8988T (cell line): ENCODE measurements around the gene UTP14C.
"Not testable (repeated sequence)": the region's sequence is repeated elsewhere in the genome, so short reads cannot be mapped to it uniquely, and the experiment has no call there.

ENCODE experiments used
- DNase-seq: peaks from one replicate; pipeline ENCODE4 v3.0.0; 2011

UTP14C gene

DNA sequence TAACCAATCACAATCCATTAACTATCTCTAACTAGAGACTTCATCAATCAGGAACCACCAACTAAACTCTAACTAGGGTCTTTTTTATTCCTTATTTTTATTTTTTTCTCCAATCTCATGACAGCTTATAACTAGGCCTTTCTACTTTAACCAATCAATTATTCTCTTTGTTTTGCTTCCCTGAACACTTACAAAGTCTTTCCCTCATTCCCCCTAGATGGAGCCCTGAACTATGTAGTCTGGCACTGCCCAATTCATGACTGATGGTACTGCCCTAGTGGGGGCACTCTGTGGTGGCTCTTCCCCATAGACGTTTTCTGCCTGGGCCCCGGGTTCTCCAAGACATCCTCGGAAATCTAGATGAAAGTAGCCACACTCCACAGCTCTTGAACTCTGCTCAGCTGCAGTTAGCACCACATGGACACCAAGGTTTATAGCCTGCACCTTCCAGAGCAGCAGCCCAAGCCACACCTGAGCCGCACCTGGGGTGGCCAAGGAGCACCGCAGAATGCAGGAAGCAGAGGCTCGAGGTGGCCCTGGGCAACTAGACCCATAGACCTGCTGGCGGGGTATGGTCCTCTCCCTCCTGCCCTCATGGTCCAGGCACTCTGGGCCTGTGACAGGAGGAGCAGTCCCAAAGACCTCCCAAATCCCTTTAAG lies 19.9 kb upstream of the UTP14C start:
- DNase-seq = peak; percentile 35

DNA sequence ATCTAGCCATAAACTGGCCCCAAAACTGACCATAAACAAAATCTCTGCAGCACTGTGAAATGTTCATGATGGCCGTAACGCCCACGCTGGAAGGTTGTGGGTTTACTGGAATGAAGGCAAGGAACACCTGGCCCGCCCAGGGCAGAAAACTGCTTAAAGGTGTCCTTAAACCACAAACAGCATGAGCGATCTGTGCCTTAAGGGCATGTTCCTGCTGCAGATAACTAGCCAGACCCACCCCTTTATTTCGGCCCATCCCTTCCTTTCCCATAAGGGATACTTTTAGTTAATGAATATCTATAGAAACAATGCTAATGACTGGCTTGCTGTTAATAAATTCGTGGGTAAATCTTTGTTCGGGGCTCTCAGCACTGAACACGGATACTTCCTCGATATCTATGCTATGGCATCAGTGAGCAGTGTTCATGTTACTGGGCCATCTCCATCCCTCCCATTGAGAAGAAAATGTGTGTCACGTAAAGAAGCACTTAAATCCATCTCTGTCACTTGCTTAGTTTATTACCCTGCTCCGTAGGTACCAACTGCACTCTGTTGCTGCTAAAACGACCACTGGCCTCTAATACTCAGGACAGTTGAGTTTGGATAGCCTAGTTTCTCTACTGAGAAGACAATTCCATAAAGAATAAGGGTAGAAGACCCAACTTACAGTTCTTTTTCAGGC lies 18.5 kb upstream of the UTP14C start:
- DNase-seq = no peak

DNA sequence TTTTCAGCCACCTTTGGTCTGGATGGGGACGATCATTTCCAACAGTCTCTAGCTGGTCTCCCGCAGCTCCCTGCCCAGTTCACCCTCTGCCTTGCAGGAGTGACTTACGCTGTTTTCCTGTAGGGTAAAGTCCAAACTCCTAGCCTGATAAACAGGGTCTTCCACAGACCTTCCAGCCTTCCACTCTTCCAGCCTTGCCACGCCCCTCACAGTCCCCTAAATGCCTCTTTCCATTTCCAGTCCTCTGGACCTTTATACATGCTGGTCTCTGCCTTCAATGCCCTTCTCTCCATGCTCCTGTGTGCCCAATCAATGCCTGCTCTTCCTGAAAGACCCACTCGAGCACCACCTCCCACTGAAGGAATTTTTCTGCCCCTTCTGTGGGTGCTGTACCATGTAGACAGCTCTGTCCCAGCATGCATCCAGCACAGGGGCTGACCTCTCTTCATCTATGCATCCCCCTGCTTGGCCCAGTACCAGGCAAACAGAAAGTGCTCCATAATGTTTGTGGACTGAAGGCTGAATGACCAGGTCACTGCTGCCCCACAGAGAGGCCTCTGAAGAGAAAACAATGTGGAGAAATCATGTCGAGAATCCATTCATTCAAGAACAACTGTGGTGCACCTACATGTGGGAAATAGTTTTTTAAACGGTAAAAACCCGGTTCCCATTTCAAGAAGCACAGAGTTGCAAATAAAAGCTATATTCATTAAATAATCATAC lies 17.8 kb upstream of the UTP14C start:
- DNase-seq = no peak

DNA sequence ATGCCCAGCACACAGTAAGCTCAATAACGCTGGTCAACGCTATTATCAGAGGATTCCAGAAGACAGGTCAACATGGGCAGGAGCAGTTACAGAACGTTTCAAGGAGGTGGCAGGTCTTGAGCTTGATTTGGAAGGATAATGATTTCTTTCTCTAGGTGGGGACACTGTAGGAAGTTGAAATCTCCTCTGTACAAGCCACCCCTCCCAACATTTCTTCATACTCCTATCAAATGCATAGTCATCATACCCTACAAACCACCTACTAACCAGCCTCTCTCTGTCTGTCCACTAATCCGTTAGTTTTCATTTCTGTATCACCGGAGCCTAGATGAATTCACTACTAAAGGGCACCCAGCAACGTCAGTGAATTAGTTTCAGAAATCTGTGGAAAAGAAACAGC lies 14.5 kb upstream of the UTP14C start:
- no peak for DNase-seq

DNA sequence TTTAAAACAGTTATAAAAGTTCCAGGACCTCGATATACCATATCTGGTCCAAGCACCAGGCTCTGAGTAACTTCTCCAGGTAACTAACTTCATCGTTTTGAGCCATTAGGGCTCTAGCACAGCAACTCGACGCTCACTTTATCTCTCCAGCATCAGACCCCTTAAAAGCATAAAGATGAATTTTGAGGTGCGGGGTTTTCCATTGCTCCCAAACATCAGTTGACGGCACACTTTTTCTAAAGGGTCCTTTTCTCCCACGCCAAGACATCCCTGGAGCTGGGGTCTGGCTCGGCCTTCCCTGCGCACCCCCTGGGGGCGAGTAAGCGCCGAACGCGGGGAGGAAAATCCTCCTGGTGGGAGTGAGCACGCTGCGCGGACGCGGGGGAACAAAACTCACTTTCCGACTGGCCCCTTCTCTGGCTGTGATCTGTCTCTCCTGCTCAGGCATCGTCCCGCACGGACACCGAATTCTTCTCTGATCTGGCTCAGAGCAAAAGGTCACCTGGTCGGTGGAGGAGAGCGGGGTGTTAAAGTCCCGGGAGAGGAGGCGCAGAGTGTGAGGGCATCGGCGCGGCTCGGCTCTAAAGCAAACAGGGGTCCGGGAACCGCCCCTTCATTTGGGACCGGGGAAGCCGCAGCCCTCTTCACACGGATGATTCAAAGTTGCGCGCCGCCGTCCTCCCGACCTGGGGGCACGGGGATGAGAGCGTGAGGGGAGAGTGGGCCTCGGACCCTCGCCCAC lies 13.4 kb upstream of the UTP14C start, which contains the start of gene ATP7B:
Gene ATP7B (minus strand): TSS at position 561 of the 742 bp plus-strand sequence. CDS start 113 bp downstream, at position 448.
- DNase-seq = peak; percentile 41

DNA sequence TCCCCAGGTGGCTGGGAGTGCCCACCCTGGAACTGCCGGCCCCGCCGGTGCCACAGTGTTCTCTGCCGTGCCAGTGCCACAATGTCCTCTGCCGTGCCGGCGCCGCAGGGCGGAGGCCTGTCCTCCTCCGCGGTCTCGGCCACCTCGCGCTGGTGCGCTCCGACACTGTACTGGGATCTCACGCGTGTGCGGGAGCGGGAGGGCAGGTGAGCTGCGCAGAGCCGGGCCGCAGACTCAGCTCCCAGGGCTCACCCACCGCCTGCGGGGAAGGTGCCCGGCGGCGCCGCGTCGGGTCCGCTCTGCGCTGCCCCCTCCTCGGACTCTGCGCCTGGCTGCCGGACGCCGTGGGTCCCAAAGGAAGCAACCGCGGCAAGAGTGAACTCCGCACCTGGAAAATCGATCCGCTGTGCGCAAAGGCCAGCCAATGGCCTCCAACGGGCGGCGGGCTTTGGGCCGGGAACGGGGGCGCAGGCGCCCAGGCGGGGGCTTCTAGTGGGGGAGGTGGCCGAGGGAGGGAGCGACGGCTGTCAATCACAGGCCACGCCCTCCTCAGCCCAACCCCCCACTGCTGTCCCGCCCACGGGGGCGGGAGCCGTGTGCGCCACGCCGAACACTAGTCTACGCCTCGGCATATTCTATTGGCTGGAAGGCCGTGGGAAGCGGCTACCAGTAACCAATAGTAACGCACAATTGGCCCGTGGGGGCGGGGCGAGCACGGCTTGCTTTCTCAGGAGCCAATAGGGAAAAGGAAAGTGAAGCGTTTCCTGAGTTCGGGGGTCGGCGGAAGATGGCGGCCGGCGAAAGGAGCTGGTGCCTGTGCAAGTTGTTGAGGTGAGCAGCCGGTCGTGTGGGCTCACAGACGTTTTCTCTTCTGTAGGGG lies 12.6 kb upstream of the UTP14C start, which contains the start of gene ALG11:
Gene ALG11 (plus strand): TSS at position 767 of the 880 bp plus-strand sequence. CDS start 21 bp downstream, at position 788.
- DNase-seq = peak; percentile 74

DNA sequence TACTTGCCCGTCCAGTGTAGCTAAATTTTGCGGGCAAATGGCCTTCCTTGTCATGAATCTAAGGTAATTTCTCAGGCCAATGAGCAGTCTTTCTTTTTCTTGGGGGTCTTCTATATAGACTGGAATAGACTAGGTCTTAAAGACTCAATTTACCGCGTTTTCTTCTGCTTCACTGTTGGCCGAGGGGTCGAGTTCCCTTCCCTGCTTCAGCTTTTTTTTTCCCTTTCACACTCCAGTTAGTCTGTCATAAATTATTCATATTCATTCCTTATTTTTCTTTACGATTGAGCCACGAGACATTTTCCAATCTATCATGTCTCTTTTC lies 12.0 kb upstream of the UTP14C start:
- DNase-seq = no peak

DNA sequence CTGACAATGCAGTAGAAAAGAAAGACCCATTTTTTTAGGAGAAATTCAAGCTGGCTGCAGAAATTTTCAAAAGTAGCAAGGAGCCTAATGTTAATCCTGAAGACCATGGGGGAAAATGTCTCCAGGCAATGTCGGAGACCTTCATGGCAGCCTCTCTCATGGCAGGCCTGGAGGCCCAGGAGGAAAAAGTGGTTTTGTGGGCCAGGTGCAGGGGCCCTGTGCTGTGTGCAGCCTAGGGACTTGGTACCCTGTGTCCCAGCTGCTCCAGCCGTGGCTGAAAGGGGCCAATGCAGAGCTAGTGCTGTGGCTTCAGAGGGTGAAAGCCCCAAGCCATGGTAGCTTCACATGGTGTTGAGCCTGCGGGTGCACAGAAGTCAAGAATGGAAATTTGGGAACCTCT lies 8.2 kb upstream of the UTP14C start:
- no peak for DNase-seq

DNA sequence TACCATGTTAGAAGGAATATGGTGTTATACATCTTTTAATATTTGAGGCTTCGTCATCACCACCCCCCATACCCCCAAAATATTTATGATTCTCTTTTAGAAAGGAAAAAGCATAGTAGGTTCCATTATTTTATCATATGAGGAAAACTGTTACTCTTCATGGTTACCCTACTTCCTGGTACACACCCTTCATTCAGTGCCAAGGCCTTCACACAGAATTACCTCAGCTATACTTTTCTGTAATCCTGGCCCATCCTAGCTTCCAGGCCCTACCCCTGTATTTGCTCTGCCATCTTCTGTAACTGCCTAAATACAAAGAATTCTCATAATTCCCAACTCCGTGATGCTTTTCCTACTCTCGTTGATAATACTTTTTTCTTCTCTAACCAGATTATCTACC lies 4.3 kb upstream of the UTP14C start:
- DNase-seq = no peak

DNA sequence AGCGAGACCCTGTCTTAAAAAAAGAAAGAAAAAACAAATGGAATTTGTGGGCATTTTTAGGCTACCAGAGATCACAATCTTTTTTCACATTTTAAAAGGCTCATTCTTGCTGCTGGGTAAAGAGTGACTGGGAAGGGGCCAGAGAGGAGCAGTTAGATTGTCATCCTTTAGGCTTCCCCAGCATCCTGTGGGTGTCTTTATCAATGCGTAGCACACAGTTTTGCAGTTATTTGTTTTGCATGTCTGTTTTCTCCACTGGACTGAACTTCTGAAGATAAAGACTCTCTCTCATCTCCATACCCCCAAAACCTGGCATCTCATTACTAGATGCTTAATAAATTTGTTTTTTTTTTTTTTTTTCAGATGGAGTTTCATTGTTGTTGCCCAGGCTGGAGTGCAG lies 2.1 kb upstream of the UTP14C start:
- DNase-seq = no peak

DNA sequence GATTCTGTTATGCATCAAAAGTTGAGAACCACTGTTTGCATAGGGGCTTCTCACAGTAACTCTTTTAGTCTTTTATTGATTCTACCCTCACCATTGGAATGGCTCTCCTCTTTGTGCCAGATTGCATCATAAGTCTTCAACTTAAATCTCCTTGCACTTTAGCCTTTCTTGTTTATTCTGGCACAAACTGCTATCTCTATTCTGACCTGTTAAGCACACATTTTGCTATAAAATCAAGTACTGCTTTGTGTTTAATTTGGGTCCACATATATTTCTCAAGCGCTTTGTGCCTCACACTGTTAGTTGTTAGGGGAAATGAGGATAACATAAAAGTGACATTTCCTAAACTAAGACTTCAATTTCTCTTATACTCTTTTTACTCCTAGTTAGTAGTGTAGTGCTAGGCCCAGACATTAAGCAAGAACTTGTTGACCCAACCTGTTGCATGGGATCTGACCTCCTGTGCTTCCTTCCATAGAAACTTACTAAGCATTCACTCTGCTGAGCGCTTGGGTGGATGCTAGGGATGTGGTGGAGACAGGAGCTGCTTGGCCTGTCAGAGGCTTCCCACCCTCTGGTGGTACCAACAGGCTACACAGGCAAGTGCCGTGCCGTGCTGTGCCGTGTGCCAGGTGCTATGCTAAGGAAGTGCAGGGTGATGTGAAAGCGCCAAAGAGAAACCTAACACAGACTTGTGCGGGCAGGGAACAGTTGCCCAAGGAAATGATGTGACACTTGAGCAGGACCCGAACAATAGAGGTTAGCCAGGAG lies 1.2 kb downstream of the UTP14C start:
- DNase-seq = no peak

DNA sequence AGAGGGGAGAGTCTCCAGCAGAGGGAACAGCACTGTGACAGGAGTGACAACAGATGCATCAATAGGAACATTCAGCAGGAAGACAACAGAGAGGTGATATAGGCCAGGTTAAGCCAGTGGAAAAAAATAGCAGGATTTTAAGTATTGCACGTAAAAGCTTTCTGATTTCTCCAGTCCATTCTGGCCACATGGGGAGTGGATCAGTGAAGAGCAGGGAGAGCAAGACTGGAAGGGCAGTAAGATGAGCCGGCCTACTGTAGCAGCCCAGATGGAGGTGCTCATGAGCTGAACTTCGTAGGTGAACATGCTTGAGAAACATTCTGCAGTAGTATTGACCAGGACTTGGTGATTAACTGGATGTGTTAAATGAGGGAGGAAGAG lies 1.7 kb downstream of the UTP14C start:
- DNase-seq = no peak

DNA sequence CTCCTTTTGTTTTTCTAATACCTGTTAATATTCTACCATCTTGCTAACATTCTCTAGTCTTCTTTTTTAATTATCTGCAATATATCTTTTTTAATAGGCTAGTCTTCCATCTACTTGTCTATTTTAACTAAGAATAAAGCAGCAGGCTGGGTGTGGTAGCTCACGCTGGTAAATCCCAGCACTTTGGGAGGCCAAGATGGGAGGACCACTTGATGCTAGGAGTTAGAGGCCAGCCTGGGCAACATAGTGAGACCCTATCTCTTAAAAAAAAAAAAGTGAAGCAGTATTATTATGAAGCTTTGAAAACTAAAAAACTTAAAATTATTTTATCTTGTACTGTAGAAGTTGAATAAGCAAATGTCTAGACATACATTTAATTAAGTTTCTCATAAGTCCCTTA lies 3.3 kb downstream of the UTP14C start:
- DNase-seq = no peak

DNA sequence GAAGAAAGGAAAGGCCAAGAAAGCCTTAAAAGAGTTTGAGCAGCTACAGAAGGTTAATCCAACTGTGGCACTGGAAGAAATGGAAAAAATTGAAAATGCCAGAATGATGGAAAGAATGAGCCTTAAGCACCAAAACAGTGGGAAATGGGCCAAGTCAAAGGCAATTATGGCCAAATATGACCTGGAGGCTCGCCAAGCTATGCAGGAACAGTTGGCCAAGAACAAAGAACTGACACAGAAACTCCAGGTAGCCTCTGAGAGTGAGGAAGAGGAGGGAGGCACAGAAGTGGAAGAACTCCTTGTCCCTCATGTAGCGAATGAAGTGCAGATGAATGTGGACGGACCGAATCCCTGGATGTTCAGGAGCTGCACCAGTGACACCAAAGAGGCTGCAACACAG lies 5.1 kb downstream of the UTP14C start:
- no peak for DNase-seq

DNA sequence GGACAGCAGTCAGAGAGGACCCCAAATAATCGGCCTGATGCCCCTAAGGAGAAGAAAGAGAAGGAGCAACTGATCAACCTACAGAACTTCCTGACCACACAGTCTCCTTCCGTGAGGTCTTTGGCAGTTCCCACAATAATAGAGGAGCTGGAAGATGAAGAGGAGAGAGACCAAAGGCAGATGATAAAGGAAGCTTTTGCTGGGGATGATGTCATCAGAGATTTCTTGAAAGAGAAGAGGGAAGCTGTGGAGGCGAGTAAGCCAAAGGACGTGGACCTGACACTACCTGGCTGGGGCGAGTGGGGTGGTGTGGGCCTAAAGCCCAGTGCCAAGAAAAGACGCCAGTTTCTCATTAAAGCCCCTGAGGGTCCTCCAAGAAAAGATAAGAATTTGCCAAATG lies 5.9 kb downstream of the UTP14C start:
- not testable (repeated sequence) for DNase-seq

DNA sequence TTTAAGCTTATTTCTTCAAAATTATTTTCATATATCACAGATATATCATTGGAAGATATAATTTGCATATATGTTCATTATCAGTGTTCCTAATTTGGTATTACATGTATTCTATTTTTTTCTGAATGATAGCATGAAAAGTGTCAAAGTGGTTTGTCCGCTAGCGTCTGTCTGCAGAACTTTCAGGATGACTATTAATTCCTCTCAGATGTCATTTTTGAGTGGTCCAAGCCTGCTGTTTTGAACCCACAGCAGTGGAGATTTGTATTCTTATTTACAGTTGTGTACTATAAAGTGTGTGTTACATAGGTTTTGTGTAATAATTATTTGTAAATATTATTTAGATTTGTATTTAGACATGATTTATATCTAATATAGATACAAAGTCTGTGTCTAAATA lies 8.5 kb downstream of the UTP14C start:
- DNase-seq = no peak

DNA sequence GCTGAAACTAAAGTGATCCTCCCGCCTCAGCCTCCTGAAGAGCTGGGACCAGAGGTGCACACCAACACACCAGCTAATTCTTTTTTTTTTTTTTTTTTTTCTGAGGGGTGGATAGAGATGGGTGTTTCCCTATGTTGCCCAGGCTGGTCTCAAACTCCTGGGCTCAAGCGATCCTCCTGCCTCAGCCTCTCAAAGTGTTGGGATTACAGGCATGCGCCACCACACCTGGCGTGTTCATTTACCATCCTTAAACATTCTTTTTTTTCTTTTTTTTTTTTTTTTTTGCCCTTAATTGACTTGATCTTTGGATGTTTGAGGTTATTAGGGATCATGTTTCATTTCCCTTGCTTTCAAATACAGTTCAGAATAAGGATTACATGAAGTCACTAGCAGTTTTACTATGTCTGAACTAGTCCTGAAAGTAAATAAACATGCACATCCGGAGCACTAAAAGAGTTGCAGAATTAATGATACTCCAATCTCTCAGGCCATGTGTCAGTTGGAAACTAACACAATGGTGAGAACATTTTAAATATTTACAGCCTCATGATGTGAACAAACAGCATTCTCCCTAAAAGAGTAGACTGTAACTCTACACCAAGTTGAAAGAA lies 10.2 kb downstream of the UTP14C start:
- DNase-seq = no peak

DNA sequence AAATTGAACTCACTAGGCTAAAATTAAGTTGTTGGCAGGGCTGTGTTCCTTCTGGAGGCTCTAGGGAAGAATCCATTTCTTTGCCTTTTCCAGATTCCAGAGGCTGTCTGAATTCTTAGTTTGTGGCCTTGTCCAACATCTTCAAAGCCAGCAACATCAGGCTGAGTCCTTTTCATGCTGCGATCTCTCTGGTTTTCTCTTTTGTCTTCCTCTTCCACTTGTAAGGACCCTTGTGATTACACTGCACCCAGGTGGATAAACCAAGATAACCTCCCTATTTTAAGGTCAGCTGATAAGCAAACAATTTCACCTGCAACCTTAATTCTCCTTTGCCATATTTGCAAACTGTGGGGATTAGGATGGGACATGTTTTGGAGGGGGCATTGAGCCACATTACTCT lies 11.5 kb downstream of the UTP14C start:
- DNase-seq = no peak

DNA sequence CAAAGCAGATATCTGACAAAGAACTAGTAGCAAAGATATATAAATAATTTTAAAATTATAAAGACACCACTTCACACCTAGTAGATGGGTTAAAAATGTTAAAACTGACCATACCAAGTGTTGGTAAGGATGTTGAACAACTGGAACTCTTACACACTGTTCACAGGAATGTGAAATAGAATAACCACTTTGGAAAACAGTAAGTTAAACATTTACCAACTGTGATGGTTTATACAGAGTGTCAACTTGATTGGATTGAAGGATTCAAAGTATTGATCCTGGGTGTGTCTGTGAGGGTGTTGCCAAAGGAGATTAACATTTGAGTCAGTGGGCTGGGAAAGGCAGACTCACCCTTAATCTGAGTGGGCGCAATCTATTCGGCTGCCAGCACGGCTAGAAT lies 19.2 kb downstream of the UTP14C start:
- DNase-seq = no peak

DNA sequence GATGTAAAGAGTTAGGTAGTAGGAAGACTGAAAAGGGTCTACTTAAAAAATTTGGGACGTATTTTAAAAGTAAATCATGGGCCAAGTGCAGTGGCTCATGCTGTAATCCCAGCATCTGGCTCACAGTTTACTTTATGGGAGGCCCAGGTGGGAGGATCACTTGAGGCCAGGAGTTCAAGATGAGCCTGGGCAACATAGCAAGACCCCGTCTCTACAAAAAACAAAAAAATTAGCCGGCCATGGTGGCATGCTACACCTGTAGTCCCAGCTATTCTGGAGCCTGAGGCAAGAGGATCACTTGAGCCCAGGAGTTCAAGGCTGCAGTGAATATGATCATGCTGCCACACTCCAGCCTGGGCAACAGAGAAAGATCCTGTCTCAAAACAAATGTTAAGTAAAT lies 23.0 kb downstream of the UTP14C start:
- DNase-seq = no peak

DNA sequence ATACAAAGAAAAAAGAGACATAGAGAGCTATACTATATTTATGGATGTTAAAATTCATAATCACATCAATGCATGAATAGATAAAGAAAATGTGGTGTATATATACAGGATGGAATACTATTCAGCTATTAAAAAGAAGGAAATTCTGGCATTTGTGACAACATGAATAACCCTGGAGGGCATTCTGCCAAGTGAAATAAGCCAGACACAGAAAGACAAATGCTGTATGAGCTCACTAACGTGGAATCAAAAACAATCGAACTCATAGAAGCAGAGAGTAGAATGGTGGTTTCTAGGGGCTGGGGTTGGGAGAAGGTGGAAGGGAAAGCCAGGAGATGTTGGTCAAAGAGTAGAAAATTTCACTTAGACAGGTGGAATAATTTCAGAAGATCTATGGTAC lies 24.0 kb downstream of the UTP14C start:
- no peak for DNase-seq
